OCI-LY1 (cell line): ENCODE data around the gene SPATA7.

ENCODE experiments used
- EZH2 ChIP-seq: fragments of 200-600 bp; sonication (generic), shearing (Covaris generic); IDR thresholded peaks from 2 replicates; pipeline ENCODE4 v1.8.0; 2017; ENCODE audit warnings: borderline replicate concordance, mixed run types, mild to moderate bottlenecking, antibody characterized with exemption, low read length, moderate library complexity, mixed read lengths
- TF ChIP-seq, protein P1 (sequence below): fragments of 200-600 bp; sonication (generic), shearing (Covaris generic); IDR thresholded peaks from 2 replicates; pipeline ENCODE4 v1.5.1; 2017; ENCODE audit warnings: mild to moderate bottlenecking, antibody characterized with exemption, low read length, moderate library complexity, mixed read lengths

DNA sequence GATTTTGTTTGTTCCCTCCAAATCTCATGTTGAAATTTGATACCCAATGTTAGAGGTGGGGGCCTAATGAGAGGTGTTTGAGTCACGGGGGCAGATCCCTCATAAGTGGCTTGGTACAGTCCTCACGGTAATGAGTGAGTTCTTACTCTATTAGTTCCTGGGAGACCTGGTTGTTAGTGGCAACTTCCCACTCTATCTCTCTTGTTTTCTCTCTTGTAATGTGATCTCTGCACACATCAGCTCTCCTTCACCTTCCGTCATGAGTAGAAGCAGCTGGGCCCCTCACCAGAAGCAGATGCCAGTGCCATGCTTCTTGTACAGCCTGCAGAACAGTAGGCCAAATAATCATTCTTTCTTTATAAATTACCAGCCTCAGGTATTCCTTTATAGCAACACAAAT lies 32.8 kb upstream of the SPATA7 start:
- TF ChIP-seq, protein P1, sequence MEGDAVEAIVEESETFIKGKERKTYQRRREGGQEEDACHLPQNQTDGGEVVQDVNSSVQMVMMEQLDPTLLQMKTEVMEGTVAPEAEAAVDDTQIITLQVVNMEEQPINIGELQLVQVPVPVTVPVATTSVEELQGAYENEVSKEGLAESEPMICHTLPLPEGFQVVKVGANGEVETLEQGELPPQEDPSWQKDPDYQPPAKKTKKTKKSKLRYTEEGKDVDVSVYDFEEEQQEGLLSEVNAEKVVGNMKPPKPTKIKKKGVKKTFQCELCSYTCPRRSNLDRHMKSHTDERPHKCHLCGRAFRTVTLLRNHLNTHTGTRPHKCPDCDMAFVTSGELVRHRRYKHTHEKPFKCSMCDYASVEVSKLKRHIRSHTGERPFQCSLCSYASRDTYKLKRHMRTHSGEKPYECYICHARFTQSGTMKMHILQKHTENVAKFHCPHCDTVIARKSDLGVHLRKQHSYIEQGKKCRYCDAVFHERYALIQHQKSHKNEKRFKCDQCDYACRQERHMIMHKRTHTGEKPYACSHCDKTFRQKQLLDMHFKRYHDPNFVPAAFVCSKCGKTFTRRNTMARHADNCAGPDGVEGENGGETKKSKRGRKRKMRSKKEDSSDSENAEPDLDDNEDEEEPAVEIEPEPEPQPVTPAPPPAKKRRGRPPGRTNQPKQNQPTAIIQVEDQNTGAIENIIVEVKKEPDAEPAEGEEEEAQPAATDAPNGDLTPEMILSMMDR, result no peak
- no peak for TF ChIP-seq EZH2
